T47D (cell line): ENCODE results near the gene WWC1.

ENCODE experiments used
- DNase-seq, 2 experiments: peaks; one replicate each; pipeline versions ENCODE4 v3.0.0 to v3.0.0-alpha.2; 2011 to 2012; ENCODE audit warnings: low read depth in 1 of 2, low spot score in 1 of 2
- JUND ChIP-seq: IDR thresholded peaks from 2 replicates; pipeline ENCODE4 v1.6.1; 2012; ENCODE audit warnings: low read depth
- in situ Hi-C: cut with HindIII; loops from 2 replicates; pipeline ENCODE4 v1.10.0; 2016; ENCODE audit warnings: low sequenced_read_pairs, low pct_unique_long_range_greater_than_20kb

WWC1 gene

DNA sequence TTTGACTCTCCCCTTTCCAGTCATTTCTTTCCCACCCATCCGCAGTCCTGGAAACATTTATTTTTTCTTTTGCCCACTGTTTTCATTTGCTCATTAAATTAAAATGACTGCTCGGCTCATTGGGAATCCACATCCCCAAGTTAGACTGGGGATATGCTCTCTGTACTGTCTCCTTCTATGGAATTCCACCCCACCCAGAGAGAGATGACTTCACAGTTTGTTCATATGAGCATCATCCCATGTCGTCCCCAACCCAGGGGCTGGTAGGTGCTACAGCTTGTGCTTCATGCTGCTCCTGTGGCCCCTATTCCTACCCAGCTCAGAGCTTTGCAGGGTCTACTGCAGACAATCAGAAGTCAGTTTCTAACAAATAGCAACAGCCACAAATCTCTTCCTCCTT is 178.4 kb downstream of the WWC1 start:
- TF ChIP-seq JUND = no peak
- in situ Hi-C loops = no loop called here
- no peak for DNase-seq

DNA sequence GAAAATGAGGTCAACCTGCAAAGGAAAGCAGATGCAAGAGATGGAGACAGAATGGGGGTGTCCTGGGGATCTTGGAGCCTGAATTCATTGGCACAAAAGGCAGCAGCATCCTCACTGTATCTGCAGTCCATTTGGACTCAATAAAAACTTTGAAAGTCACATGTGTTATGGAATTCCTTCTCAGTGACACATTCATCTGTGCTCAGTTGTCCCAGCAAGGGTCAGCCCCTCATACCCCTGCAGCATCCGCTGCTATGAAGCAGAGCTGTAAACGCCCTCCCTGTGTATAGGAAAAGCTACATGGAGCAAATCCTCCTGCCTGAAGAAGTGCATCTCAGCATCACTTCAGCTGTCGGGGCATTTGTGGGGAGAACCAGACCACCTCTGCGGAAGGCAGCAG is 180.3 kb downstream of the WWC1 start:
- no peak for TF ChIP-seq JUND
- in situ Hi-C loops = no loop called here
- DNase-seq = no peak

DNA sequence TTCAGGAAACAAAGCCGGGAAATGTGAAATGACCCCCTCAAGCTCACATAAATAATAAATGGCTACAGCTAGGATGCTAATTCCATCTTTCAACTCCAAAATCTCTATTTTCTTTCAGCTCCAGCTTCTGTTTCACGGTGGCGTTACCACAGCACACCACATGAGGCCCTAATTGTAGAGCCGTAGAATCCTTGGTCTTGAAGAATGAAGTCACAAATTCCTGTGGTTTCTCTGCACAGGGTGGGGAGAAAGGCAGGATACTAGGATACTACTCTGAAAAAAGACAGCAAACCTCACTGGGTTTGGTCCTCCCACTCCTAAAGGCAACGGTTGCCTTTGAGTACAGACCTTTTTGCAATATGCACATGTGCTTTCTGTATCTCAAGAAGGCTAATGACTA is 180.9 kb downstream of the WWC1 start:
- in situ Hi-C loops = no loop called here
- DNase-seq = peak in 1 of 2 experiments; percentile 36

DNA sequence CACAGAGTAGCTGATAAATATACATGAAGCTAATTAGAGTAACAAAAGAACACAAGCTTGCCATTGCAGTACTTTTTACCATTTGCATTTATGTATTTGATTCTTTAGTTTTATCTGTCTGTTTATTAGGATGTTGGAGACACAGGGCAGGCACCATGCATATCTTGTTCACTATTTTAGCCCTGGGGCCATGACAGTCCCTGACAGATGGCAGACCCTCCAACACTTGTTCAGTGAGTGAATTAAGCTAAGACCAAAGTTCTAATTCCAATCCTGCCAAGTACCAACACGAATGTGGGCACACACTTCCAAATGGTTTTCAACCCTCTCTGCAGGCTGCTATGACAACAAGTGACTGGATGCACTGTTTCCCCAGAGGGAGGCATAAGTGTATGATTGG is 182.9 kb downstream of the WWC1 start:
- in situ Hi-C loops = no loop called here
- no peak for TF ChIP-seq JUND
- no peak for DNase-seq

More for the DNA sequence above, 180.9 kb downstream of the WWC1 start:
- no peak for TF ChIP-seq JUND

DNA sequence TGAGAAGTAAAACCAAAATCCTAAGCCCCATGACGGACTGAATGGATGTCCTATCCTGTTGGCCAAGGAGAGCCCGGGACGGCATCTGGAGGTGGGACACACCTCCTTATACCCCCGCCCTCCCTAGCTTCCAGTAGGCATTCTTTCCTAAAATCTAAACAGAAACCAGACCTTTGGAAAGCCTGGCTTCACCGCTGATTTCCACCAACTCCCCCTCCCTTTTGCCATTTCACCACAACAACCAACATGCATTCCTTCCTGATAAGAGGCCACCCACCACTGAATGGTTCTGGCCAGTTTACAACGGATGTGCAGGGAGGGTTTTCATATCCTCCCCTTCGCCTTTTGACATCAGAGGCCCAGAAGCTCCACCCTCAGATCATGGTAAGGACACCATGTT is 185.6 kb downstream of the WWC1 start:
- no peak for TF ChIP-seq JUND
- in situ Hi-C loops = no loop called here
- no peak for DNase-seq

DNA sequence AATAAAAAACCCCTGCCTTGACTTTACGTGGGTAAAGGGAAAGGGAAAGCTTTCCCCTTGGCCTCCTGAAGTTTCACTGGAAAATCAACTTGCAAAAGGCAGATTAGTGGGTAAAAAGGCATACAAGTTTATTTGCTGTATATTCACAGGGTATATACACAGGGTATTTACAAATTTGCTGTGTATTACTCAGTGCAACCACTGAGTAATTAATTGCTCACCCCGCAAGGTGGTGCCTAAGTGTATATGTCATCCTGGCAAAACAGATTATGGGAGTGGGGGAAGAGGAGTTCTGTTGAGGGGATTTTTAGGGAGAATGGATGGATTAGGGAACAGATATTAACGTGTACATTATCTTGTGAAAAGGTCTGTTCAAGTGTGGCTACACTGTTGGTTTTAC is 187.7 kb downstream of the WWC1 start:
- in situ Hi-C loops = no loop called here
- TF ChIP-seq JUND = no peak
- DNase-seq = no peak

DNA sequence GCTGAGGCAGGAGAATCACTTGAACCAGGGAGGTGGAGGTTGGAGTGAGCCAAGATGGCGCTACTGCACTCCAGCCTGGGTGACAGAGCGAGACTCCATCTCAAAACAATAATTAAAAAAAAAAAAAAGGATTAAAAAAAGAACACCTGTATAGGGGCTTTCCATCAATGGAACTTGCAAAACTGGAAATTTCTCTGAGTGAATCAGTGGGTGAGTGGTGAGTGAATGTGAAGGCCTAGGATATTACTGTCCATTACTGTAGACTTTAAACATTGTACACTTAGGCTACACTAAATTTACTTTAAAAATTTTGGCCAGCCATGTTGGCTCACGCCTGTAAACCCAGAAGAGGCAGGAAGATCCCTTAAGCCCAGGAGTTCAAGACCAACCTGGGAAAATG is 189.2 kb downstream of the WWC1 start:
- TF ChIP-seq JUND = no peak
- in situ Hi-C loops = no loop called here
- DNase-seq = no peak

DNA sequence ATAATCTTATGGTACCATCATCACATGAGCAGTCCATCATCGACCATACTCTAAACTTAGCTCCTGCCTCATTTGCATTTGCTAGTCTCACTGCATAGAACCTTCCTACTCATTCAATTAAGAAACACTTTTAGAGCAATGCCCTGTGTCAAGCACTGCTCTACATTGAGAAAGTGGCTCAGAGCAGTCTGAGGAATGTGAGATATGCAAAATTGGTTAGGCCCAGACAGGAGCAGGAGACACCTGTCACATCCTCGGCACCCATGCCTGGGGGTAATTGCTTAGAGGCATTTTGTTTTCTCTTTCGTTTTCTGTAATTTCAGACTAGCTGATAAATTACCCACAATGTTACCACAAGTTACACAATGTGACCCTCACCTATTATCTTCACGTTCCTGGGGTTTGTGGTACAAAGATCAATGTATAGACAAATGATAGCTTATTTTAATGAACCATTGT is 189.9 kb downstream of the WWC1 start:
- DNase-seq = peak in 1 of 2 experiments; percentile 13
- in situ Hi-C loops = no loop called here
- TF ChIP-seq JUND = no peak

DNA sequence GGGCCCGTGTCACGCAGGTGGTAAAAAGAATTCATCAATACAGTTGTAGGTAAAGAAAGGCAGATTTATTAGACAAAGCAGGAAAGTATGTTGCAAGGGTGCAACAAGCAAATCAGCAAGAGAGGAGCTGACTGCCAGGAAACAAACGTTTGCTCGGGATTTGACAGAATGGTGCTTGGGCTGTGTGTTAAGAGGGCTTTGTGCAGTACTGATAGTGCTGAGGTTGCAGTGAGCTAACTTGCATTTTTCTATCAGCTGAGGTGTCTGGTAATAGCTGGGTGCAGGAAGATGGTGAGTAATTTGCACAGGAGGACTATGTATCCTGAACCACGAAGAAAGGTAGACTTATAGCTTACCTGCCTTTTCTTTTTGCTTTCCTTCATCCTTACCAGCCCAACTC is 190.9 kb downstream of the WWC1 start:
- no peak for DNase-seq
- in situ Hi-C loops = no loop called here
- no peak for TF ChIP-seq JUND

DNA sequence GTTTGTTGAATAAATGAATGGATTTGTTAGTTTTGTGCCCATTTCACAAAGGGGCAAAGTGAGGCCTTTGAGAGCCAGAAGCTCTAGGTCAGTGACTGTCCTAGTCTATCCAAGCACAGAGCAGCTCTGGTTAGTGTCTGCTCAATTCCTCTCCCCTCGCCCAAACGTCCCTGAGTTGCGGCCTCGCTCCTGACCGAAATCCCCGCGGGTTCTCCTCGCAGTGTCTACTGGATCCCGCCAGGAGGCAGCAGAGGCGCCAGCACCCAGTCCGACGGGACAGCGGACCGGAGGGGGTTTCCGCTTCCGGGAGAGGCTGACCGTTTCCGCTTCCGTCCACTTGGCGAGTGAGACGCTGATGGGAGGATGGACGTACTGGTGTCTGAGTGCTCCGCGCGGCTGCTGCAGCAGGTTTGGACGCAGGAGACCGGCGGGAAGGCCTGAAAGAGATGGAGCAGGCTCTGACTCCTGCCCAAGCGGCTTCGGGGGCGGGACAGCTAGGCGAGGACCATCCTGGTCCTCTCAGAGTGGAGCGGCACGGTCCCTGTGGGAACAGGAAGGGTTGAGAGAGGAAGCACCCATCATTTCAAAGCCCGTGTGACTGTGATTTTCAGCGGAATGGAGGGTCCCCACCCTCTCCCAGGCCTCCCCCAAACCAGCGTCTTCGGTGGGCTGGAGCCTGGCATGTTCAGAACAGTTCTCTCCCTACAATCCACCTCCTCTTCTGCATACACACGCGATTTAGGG is 194.9 kb downstream of the WWC1 start, which contains the start of gene RARS1:
Gene RARS1 (plus strand): TSS at position 336 of the 744 bp plus-strand sequence. CDS start 28 bp downstream, at position 364.
- in situ Hi-C loops = no loop called here
- DNase-seq = peak; percentile 82 to 96
- no peak for TF ChIP-seq JUND

DNA sequence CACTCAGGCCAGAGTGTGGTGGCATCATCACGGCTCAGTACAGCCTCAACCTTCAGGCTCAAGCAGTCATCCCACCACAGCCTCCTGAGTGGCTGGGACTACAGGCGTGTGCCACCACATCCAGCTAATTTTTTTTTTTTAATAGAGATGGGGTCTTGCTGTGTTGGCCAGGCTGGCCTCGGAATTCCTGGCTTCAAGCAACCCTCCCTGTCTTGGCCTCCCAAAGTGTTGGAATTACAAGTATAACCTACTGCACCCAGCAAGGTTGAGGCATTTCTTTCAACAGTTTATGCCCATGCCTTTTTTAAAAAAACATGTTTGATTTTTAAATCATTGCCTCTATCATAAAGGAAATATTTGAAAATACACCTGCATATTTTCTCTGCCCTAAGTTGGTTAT is 197.6 kb downstream of the WWC1 start:
- in situ Hi-C loops = no loop called here
- DNase-seq = no peak
- no peak for TF ChIP-seq JUND

DNA sequence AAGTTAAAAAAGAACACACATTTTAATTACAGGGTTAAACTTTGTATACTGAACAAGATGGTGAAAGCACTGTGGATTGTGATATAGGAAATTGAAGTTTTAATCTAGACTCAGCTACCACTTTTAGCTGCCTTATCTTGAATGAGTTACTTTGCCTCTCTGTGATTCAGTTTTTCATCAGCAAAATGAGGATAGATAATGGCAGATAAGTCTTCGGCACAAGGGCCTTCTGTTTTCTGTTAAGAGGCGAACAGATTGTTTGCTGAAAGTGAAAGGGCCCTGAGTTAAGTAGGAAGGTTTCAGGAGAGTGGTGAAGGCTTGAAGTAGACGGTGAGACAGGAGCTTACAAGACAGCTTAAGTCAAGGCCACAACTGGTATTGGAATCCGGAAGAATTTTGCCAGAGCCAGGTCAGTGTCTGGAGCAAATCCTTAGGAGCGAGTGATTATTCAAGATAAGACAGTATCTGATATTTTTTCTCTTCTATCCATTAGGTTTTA is 202.7 kb downstream of the WWC1 start:
- no peak for TF ChIP-seq JUND
- DNase-seq = no peak
- in situ Hi-C loops = no loop called here

DNA sequence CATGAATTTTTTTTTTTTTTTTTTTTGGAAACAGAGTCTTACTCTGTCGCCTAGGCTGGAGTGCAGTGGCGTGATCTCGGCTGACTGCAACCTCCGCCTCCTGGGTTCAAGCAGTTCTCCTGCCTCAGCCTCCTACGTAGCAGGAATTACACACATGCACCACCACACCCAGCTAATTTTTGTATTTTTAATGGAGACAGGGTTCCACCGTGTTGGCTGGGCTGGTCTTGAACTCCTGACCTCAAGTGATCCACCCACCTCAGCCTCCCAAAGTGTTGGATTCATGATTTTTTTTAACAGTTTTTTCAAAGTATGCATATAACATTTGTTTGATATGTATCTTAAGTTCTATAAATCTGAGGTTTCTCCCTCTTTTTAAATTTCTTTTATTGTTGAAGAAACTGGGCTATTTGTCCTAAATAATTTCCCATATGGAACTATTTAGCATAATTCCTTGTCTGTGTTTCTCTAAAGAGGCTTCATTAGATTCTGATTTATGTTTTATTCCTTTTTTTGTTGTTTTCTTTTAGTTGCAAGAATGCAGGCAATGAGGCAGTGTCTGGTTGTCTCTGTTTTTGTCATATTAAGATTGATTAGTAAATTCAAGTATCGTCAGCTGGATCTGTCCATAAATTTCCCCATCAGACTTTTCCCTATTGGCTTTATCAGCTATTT is 211.3 kb downstream of the WWC1 start:
- TF ChIP-seq JUND = no peak
- in situ Hi-C loops = no loop called here

DNA sequence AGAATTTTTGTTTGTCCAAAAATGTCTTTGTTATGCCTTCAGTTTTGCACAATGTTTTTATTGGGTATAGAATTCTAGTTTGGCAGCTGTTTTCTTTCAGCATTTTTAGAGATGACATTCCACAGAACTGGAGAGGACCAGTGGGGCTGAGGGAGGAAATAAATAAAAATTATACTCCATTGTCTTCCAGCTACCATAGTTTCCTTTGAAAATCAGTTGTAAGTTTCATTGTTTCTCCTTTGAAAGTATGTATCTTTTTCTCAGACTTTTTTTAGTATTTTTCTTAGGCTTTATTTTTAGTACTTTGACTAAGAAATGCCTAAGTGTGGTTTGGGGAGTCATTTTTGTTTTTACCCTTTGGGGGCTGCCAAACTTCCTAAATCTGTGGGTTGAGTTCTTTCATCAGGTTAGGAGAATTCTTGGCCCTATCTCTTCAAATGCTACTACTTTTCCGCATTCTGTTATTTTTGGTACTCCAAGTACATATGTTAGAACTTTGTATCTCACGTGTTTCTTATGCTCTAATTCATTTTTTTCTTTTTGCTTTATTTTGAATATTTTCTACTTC is 222.5 kb downstream of the WWC1 start:
- in situ Hi-C loops = no loop called here
- TF ChIP-seq JUND = no peak
- no peak for DNase-seq

More for the DNA sequence above, 211.3 kb downstream of the WWC1 start:
- DNase-seq = no peak
